Esophagus muscularis mucosa (tissue), 4 donors: ENCODE data around the gene PCP4. TPM values are rescaled to one million over a fixed set of nuclear protein-coding genes. Genes with fewer than 3 reads are reported as not detected.
A peak's percentile ranks its signal among the peaks of the same experiment; 100 is the strongest.

Source experiments
- DNase-seq: peaks from one replicate; pipeline ENCODE4 v3.0.0-alpha.2; 2017; ENCODE audit errors: extremely low spot score
- H3K27ac ChIP-seq, 4 donors: fragments of 200-600 bp; sonication (generic); replicated peaks in 1 of 4; 1 replicate in 3 of 4; 2 replicates in 1 of 4; pipeline ENCODE4 v1.5.1; 2016 to 2019; ENCODE audit warnings: mild to moderate bottlenecking in 1 of 4
- H3K27me3 ChIP-seq, 4 donors: fragments of 200-600 bp; sonication (generic); one replicate each; pipeline versions ENCODE4 v1.5.1 to v1.6.0; 2016 to 2019
- H3K36me3 ChIP-seq, 4 donors: fragments of 200-600 bp; sonication (generic); one replicate each; pipeline ENCODE4 v1.5.1; 2016 to 2019
- H3K4me1 ChIP-seq, 4 donors: fragments of 200-600 bp; sonication (generic); one replicate each; pipeline ENCODE4 v1.5.1; 2016 to 2019
- H3K4me3 ChIP-seq, 4 donors: fragments of 200-600 bp; sonication (generic); 1 replicate in 2 of 4; 2 replicates in 2 of 4; pipeline ENCODE4 v1.5.1; 2016 to 2019; ENCODE audit warnings: mild to moderate bottlenecking in 4 of 4, moderate library complexity in 1 of 4
- H3K9me3 ChIP-seq, 4 donors: fragments of 200-600 bp; sonication (generic); 1 replicate in 3 of 4; 2 replicates in 1 of 4; pipeline ENCODE4 v1.5.1; 2016 to 2019
- CTCF ChIP-seq, 3 experiments: fragments of 200-600 bp in 2 of 3; fragments of 450-650 bp in 1 of 3; sonication (generic) in 2 of 3; IDR thresholded peaks; one replicate each; pipeline ENCODE4 v1.5.1; 2017 to 2019; ENCODE audit warnings: antibody characterized with exemption in 3 of 3, mild to moderate bottlenecking in 2 of 3, moderate library complexity in 1 of 3
- EP300 ChIP-seq: sonication (generic); formaldehyde crosslinking; IDR thresholded peaks from one replicate; pipeline ENCODE4 v1.6.1; 2017; ENCODE audit warnings: antibody characterized with exemption
- POLR2A ChIP-seq: fragments of 450-650 bp; IDR thresholded peaks from one replicate; pipeline ENCODE4 v1.6.1; 2017; ENCODE audit warnings: antibody characterized with exemption, moderate library complexity, mild to moderate bottlenecking, low read depth
- POLR2AphosphoS5 ChIP-seq, 2 donors: sonication (generic); formaldehyde crosslinking; IDR thresholded peaks; one replicate each; pipeline ENCODE4 v1.6.1; 2017; ENCODE audit warnings: antibody characterized with exemption in 2 of 2
- WGBS: methylation state at CpG from one replicate; pipeline ENCODE4 v1.1.5; 2018; 5-methylcytosine and 5-hydroxymethylcytosine counted together
- intact Hi-C: fragments of 100-400 bp; cut with DNase I; formaldehyde crosslinking; loops from one replicate; pipeline ENCODE4 v1.15.1; 2023
- total RNA-seq, 4 donors: library from RNA; depleted of rRNA; stranded (reverse); fragments of >200 nt; gene quantifications; one replicate each; pipeline versions ENCODE4 v1.1.0 to v1.2.1, GENCODE V29; 2016

PCP4 gene
- total RNA-seq, 4 donors from 2014 or later = 82.0 to 172 (median 125) TPM

GRCh38 chr21:39837861-39838359, 29.3 kb upstream of the PCP4 start:
- TF ChIP-seq CTCF (IDR thresholded peaks at IDR 0.05) = no peak
- TF ChIP-seq EP300 = no peak
- TF ChIP-seq POLR2A = no peak
- TF ChIP-seq POLR2AphosphoS5 (IDR thresholded peaks at IDR 0.05) = no peak
- 75% methylated on average over 4 of the region's 4 CpGs for whole genome bisulfite sequencing
- H3K36me3 ChIP-seq = no peaks in the 10 kb centered on the region
- no peak overlapping the region for H3K4me3 ChIP-seq
- H3K27me3 ChIP-seq = no peaks in the 10 kb centered on the region
- no peak overlapping the region for H3K27ac ChIP-seq
- intact Hi-C loops = no loop called here
- H3K4me1 ChIP-seq = no peaks in the 10 kb centered on the region
- DNase-seq = no peak
- H3K9me3 ChIP-seq = no peaks in the 10 kb centered on the region

- 78% methylated on average over 22 of the region's 22 CpGs for WGBS
- no peak for TF ChIP-seq CTCF (IDR thresholded peaks at IDR 0.05)
- intact Hi-C loops = no loop called here
- peaks cover 0 to 6% (median 5%) of the 10 kb centered on the region in 4 donors for H3K4me1 ChIP-seq
- H3K27ac ChIP-seq = no peak overlapping the region
- DNase-seq = peak; percentile 85
- no peaks in the 10 kb centered on the region for H3K36me3 ChIP-seq
- H3K27me3 ChIP-seq = no peaks in the 10 kb centered on the region
- no peaks in the 10 kb centered on the region for H3K9me3 ChIP-seq
- no peak overlapping the region for H3K4me3 ChIP-seq
Observed at GRCh38 chr21:39840373-39841097, 26.7 kb upstream of the PCP4 start.

GRCh38 chr21:39842741-39843459, 24.3 kb upstream of the PCP4 start:
- H3K4me3 ChIP-seq = no peak overlapping the region
- peak; percentile 80 for DNase-seq
- H3K27ac ChIP-seq = no peak overlapping the region
- peaks cover 0 to 12% (median 11%) of the 10 kb centered on the region in 4 donors for H3K4me1 ChIP-seq
- no peaks in the 10 kb centered on the region for H3K9me3 ChIP-seq
- TF ChIP-seq EP300 (no peak), CTCF (IDR thresholded peaks at IDR 0.05) (no peak), POLR2AphosphoS5 (IDR thresholded peaks at IDR 0.05) (no peak), POLR2A (no peak)
- no peaks in the 10 kb centered on the region for H3K36me3 ChIP-seq
- no peaks in the 10 kb centered on the region for H3K27me3 ChIP-seq
- WGBS = 90% methylated on average over 14 of the region's 14 CpGs
- intact Hi-C loops = no loop called here

GRCh38 chr21:39843483-39843882, 23.8 kb upstream of the PCP4 start:
- TF ChIP-seq CTCF (IDR thresholded peaks at IDR 0.05) = no peak
- TF ChIP-seq POLR2AphosphoS5 (IDR thresholded peaks at IDR 0.05) = no peak
- no peak for TF ChIP-seq EP300
- TF ChIP-seq POLR2A = no peak
- H3K4me1 ChIP-seq = peaks cover 0 to 12% (median 11%) of the 10 kb centered on the region in 4 donors
- no peaks in the 10 kb centered on the region for H3K36me3 ChIP-seq
- DNase-seq = peak; percentile 64
- intact Hi-C loops = no loop called here
- no peak overlapping the region for H3K4me3 ChIP-seq
- no peaks in the 10 kb centered on the region for H3K27me3 ChIP-seq
- no peaks in the 10 kb centered on the region for H3K9me3 ChIP-seq
- 84% methylated on average over 4 of the region's 4 CpGs for WGBS
- H3K27ac ChIP-seq = no peak overlapping the region
